DLD1 (cell line): ENCODE data around the gene MFSD6.

ENCODE experiments used
- in situ Hi-C: cut with HindIII; loops from 2 replicates; pipeline ENCODE4 v1.10.0; 2017; ENCODE audit warnings: low sequenced_read_pairs

MFSD6 gene

GRCh38 chr2:190407662-190408537 lies at the start of gene MFSD6:
TSS of gene MFSD6 (plus strand) at chr2:190408355. CDS start at chr2:190436030, 27,675 bp downstream.
- in situ Hi-C loops: no loop called here

DNA sequence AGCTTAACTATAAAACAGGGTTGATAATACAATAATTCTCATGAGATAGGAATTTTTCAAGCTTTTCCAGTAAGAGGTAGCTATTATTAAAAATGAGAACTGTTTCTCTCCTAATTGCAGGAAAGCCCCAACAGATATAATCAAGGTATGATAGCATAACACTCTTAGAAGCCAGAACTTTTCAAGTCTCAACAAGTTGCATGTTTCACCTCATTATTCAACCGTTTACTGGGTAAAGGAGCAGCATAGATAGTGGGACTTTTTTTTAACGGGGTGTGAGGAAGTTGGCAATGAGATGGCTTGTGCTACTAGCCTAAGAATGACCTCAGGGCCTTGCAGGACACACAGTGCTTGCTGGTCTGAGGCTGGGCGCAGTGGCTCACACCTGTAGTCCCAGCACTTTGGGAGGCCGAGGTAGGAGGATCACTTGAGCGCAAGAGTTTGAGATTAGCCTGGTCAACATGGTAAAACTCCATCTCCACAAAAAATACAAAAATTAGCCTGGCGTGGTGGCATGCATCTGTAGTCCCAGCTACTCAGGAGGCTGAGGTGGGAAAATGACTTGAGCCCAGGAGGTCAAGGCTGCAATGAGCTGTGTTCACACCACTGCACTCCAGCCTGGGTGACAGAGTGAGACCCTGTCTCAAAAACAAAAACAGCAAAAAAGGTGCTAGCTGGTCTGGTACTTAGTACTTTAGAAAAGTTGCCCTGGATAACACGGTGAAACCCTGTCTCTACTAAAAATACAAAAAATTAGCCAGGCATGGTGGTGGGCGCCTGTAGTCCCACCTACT lies 49.3 kb upstream of the MFSD6 start:
- in situ Hi-C loops: loop anchor here (10.0 kb wide), 1 partner anchor 274 kb away; no protein-coding TSS in a partner anchor

- in situ Hi-C loops: no loop called here
Observed at GRCh38 chr2:190360561-190360960, 47.6 kb upstream of the MFSD6 start.

- in situ Hi-C loops: no loop called here
Observed at GRCh38 chr2:190360965-190361364, 47.2 kb upstream of the MFSD6 start.

GRCh38 chr2:190361572-190361971 lies 46.6 kb upstream of the MFSD6 start:
- in situ Hi-C loops: no loop called here

- in situ Hi-C loops: no loop called here
Observed at GRCh38 chr2:190362894-190363293, 45.3 kb upstream of the MFSD6 start.

- in situ Hi-C loops: no loop called here
Observed at GRCh38 chr2:190365499-190366204, 42.5 kb upstream of the MFSD6 start.

- in situ Hi-C loops: no loop called here
Observed at GRCh38 chr2:190366248-190366753, 41.9 kb upstream of the MFSD6 start.

GRCh38 chr2:190367091-190367490 lies 41.1 kb upstream of the MFSD6 start:
- in situ Hi-C loops: no loop called here

DNA sequence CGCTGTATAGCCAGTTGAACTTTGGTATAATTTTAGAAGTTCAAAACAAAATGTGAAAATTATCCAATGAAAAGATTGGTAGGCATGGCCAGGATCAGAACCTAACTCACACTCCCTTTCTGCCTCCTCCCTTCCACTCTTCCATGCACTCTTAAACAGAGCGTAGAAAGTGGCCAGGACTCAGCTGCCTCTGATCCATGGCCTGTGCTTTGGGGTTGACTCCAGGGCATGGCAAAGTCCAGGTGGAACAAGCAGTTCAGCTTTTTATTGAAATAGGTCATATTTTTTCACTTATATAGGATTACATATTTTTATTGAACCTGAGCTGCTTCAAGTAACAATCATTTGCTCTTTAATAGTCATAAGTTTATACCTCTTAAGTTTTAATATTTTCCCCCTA lies 38.5 kb upstream of the MFSD6 start:
- in situ Hi-C loops: no loop called here

GRCh38 chr2:190376083-190376482 lies 32.1 kb upstream of the MFSD6 start:
- in situ Hi-C loops: no loop called here

DNA sequence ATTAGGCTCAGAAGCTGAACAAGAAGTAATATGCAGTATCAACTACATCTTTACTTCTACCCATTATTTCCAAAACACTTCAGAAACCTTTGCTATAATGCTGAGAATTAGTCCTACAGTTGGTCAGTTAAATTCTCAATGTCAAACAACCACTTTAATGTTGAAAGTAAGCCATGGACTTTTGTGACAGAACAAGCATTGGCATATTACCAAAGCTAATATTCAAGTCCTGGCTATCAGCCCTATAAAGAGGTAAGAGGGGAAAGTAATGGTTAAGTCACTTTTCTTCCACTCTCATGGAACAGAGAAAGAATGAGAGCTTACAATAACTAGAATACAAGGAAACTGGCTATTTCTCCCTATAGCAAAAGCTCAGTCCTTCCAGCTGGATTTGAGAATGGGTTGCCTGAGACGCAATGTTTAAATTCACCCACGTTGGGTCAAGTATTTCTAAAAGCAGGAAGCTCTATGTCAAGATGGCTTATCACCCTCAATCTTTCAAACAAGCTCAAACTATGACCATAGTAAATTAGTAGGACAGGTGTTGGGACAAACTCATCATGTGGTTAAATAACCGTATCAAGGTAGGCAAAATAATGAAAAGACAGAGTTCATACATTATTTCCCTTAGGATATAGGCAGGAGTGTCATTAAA lies 31.4 kb upstream of the MFSD6 start:
- in situ Hi-C loops: no loop called here

DNA sequence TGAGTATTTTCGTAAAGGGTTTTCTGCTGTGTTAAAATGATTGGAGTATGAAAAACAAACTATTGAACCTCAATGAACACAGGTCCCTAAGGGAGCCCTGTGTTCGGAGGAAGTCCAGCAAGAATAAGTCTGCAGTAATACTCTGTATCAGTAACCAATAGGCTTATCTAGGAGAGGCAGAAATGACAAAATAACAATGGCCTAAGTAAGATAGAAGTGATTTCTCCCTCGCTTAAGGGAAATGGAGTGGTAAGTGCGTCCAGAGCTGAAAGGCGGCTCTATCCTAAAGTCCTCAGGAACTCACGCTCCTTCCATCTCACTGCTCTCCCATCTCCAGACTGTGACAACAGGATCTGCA lies 29.3 kb upstream of the MFSD6 start:
- in situ Hi-C loops: no loop called here

GRCh38 chr2:190379249-190379964 lies 28.7 kb upstream of the MFSD6 start:
- in situ Hi-C loops: no loop called here

DNA sequence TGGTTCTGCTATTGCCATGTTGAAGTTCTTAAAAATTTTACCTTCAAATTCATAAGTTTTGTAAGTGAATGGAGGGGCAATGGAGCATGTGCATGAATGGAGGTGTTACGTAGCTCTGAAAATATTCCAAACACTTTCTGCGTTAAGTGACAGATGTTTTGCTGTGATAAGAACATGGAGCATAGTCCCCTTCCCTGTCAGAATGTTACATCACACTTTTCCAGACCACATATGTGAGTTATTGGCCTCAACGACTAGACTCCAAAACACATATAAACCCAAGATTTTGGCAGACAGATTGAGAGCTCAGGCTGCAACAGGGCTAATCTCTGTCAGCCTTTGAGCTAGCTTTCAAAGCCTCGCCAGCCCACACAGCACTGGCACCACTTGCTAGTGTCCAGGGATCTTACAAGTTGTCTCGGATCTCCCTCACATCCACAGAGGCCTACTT lies 27.2 kb upstream of the MFSD6 start:
- in situ Hi-C loops: no loop called here

- in situ Hi-C loops: no loop called here
Observed at GRCh38 chr2:190382851-190383250, 25.3 kb upstream of the MFSD6 start.

DNA sequence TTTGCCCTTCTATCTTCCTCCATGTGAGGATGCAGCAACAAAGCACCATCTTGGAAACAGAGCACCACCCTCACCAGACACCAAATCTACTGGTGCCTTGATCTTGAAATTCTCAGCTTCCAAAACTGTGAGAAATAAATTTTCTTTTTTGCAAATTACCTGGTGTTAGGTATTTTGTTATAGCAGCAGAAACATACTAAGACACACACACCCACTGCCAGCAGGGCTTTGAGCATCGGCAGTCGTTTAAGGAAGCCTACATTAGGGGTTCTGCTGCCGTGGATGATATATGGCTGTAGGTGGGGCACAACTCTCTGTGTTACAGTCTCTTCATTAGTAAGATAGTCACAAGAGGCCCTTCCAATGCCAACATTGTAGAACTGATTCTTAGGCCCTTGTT lies 20.7 kb upstream of the MFSD6 start:
- in situ Hi-C loops: no loop called here

DNA sequence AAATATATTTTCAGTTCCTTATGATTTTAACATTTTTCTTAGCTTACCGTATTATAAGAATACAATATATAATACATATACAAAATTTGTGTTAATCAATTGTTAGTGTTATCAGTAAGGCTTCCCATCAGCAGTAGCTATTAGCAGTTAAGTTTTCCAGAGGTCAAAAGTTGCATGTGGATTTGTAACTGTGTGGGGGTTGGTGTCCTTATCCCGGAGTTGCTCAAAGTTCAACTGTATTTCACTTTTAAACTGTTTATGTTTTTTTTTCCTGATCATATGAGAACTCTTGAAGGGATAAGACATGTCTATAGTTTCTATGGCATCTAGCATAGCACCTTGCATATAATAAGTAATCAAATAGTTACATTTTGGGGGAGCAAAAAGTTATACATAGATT lies 11.9 kb upstream of the MFSD6 start:
- in situ Hi-C loops: no loop called here

GRCh38 chr2:190402986-190403603 lies 5.1 kb upstream of the MFSD6 start:
- in situ Hi-C loops: no loop called here

DNA sequence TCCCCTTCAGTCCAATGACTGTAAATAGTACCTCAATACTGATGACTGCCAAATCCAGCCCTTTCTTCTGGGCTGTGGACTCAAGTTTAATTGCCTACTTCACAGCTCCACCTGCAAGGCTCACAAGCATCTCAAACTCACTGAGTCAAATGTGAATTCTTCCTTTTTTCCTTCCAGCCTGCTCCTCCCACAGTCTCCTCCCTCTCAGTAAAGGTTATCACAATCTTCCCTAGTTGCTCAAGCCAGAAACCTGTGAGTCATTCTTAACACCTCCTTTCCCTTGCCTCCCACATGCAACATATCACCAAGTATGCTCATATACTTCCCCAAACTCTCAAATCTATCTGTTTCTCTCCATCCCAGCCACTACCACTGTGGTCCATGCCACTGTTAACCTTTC lies 3.7 kb upstream of the MFSD6 start:
- in situ Hi-C loops: no loop called here
